H9 (cell line): ENCODE measurements around the gene CADPS2. TPM values are rescaled to one million over a fixed set of nuclear protein-coding genes. Genes with fewer than 3 reads are reported as not detected.

Experiments
- DNase-seq: peaks from one replicate; pipeline ENCODE4 v3.0.0-alpha.2; 2017
- H2AFZ ChIP-seq: one replicate; pipeline ENCODE4 v1.6.1; 2013; ENCODE audit warnings: mild to moderate bottlenecking, low read length, control low read depth, moderate library complexity
- H2AK5ac ChIP-seq: 2 replicates; pipeline ENCODE4 v1.6.1; 2013; ENCODE audit warnings: low read length, control low read depth, mixed read lengths; ENCODE audit not compliant: insufficient read length
- H2BK120ac ChIP-seq: one replicate; pipeline ENCODE4 v1.6.1; 2013; ENCODE audit warnings: low read depth, mild to moderate bottlenecking, low read length, control low read depth, inconsistent platforms; ENCODE audit not compliant: poor library complexity, severe bottlenecking
- H2BK12ac ChIP-seq: 2 replicates; pipeline ENCODE4 v1.6.1; 2013; ENCODE audit warnings: low read length, control low read depth, mixed read lengths, low read depth; ENCODE audit not compliant: insufficient read length
- H2BK15ac ChIP-seq: 2 replicates; pipeline ENCODE4 v1.6.1; 2013; ENCODE audit warnings: low read depth, low read length, control low read depth
- H2BK20ac ChIP-seq: one replicate; pipeline ENCODE4 v1.6.1; 2013; ENCODE audit warnings: low read depth, mild to moderate bottlenecking, low read length, control low read depth, inconsistent platforms; ENCODE audit not compliant: poor library complexity, severe bottlenecking
- H2BK5ac ChIP-seq: 2 replicates; pipeline ENCODE4 v1.6.1; 2013; ENCODE audit warnings: low read length, control low read depth, mixed read lengths; ENCODE audit not compliant: insufficient read length
- H3K14ac ChIP-seq: 2 replicates; pipeline ENCODE4 v1.6.1; 2013; ENCODE audit warnings: low read length, control low read depth; ENCODE audit not compliant: insufficient read depth
- H3K18ac ChIP-seq: 2 replicates; pipeline ENCODE4 v1.6.1; 2013; ENCODE audit warnings: low read depth, mild to moderate bottlenecking, mixed read lengths, low read length, control low read depth; ENCODE audit not compliant: insufficient read length
- H3K23ac ChIP-seq: 2 replicates; pipeline ENCODE4 v1.6.1; 2013; ENCODE audit warnings: low read length, control low read depth, mixed read lengths, low read depth; ENCODE audit not compliant: insufficient read length
- H3K23me2 ChIP-seq: 2 replicates; pipeline ENCODE4 v1.6.1; 2013; ENCODE audit warnings: low read depth, mild to moderate bottlenecking, mixed read lengths, low read length, control low read depth; ENCODE audit not compliant: insufficient read length, poor library complexity, severe bottlenecking
- H3K27ac ChIP-seq: 2 replicates; pipeline ENCODE4 v1.5.1; 2013; ENCODE audit warnings: low read length, control low read depth, mixed read lengths, low read depth; ENCODE audit not compliant: insufficient read length
- H3K27me3 ChIP-seq: 2 replicates; pipeline ENCODE4 v1.6.1; 2013; ENCODE audit warnings: low read length, control low read depth, inconsistent platforms; ENCODE audit not compliant: insufficient read depth
- H3K4ac ChIP-seq: 2 replicates; pipeline ENCODE4 v1.6.1; 2013; ENCODE audit warnings: low read depth, mild to moderate bottlenecking, control low read depth, inconsistent platforms, low read length, moderate library complexity
- H3K4me1 ChIP-seq: 2 replicates; pipeline ENCODE4 v1.6.1; 2013; ENCODE audit warnings: low read length, control low read depth, inconsistent platforms; ENCODE audit not compliant: insufficient read depth
- H3K4me2 ChIP-seq: 2 replicates; pipeline ENCODE4 v1.6.1; 2013; ENCODE audit warnings: low read length, control low read depth, mixed read lengths; ENCODE audit not compliant: insufficient read length, insufficient read depth
- H3K56ac ChIP-seq: 2 replicates; pipeline ENCODE4 v1.6.1; 2013; ENCODE audit warnings: low read depth, mild to moderate bottlenecking, mixed read lengths, low read length, control low read depth; ENCODE audit not compliant: insufficient read length
- H3K79me1 ChIP-seq: 2 replicates; pipeline ENCODE4 v1.6.1; 2013; ENCODE audit warnings: low read depth, mild to moderate bottlenecking, moderate library complexity, low read length, control low read depth, inconsistent platforms; ENCODE audit not compliant: insufficient read depth, poor library complexity, severe bottlenecking
- H3K79me2 ChIP-seq: 2 replicates; pipeline ENCODE4 v1.6.1; 2013; ENCODE audit warnings: low read length, control low read depth, inconsistent platforms; ENCODE audit not compliant: insufficient read depth
- H3K9ac ChIP-seq: 2 replicates; pipeline ENCODE4 v1.6.1; 2013; ENCODE audit warnings: low read length, control low read depth, mixed read lengths; ENCODE audit not compliant: insufficient read length; ENCODE audit errors: extremely low read depth
- H3K9me3 ChIP-seq: one replicate; pipeline ENCODE4 v1.6.1; 2013; ENCODE audit warnings: low read depth, low read length, inconsistent platforms; ENCODE audit not compliant: control insufficient read depth
- H3T11ph ChIP-seq: one replicate; pipeline ENCODE4 v1.6.1; 2013; ENCODE audit warnings: mild to moderate bottlenecking, low read length, control low read depth, inconsistent platforms
- H4K20me1 ChIP-seq: one replicate; pipeline ENCODE4 v1.6.1; 2013; ENCODE audit not compliant: control insufficient read depth, insufficient read length, insufficient read depth
- H4K5ac ChIP-seq: 2 replicates; pipeline ENCODE4 v1.6.1; 2013; ENCODE audit warnings: low read depth, mild to moderate bottlenecking, mixed read lengths, low read length, control low read depth; ENCODE audit not compliant: insufficient read length
- H4K8ac ChIP-seq: replicated peaks from 2 replicates; pipeline ENCODE4 v1.6.1; 2013; ENCODE audit warnings: low read length, control low read depth, mixed read lengths, low read depth; ENCODE audit not compliant: insufficient read length
- H4K91ac ChIP-seq: 2 replicates; pipeline ENCODE4 v1.6.1; 2013; ENCODE audit warnings: low read depth, mild to moderate bottlenecking, moderate library complexity, mixed read lengths, low read length, control low read depth; ENCODE audit not compliant: insufficient read length
- H3K27ac Mint-ChIP-seq, 3 experiments: 2 replicates in 2 of 3; 3 replicates in 1 of 3; pipeline ENCODE4 v1.8.0; 2020 to 2021; ENCODE audit warnings: mixed read lengths in 3 of 3, mild to moderate bottlenecking in 1 of 3, moderate library complexity in 1 of 3
- H3K27me3 Mint-ChIP-seq: 2 replicates; pipeline ENCODE4 v1.8.0; 2021; ENCODE audit warnings: low read depth, mild to moderate bottlenecking, moderate library complexity, mixed read lengths
- H3K36me3 Mint-ChIP-seq, 3 experiments: 2 replicates in 2 of 3; 3 replicates in 1 of 3; pipeline ENCODE4 v1.8.0; 2020 to 2021; ENCODE audit warnings: low read depth in 3 of 3, mixed read lengths in 3 of 3; ENCODE audit not compliant: insufficient read depth in 1 of 3
- H3K4me1 Mint-ChIP-seq, 2 experiments: 2 replicates each; pipeline ENCODE4 v1.8.0; 2020; ENCODE audit warnings: mixed read lengths in 2 of 2
- H3K4me3 Mint-ChIP-seq, 2 experiments: 2 replicates in 1 of 2; 3 replicates in 1 of 2; pipeline ENCODE4 v1.8.0; 2020 to 2021; ENCODE audit warnings: mild to moderate bottlenecking in 2 of 2, mixed read lengths in 2 of 2, moderate library complexity in 1 of 2
- H3K9me3 Mint-ChIP-seq, 2 experiments: 2 replicates in 1 of 2; 3 replicates in 1 of 2; pipeline ENCODE4 v1.8.0; 2020; ENCODE audit warnings: mild to moderate bottlenecking in 2 of 2, mixed read lengths in 2 of 2, moderate library complexity in 1 of 2
- CTCF ChIP-seq: fragments of 200-600 bp; sonication (generic); conservative IDR thresholded peaks from 3 replicates; pipeline ENCODE4 v1.8.0; 2021; ENCODE audit warnings: antibody characterized with exemption, mild to moderate bottlenecking
- WGBS: extraction: QIAGEN DNeasy Blood & Tissue Kit; methylation state at CpG from one replicate; pipeline ENCODE4 v1.1.7; 2013; ENCODE audit warnings: missing lambda C conversion rate, low lambda C conversion rate, mixed read lengths; ENCODE audit not compliant: insufficient read length; ENCODE audit errors: extremely low coverage; 5-methylcytosine and 5-hydroxymethylcytosine counted together
- total RNA-seq: library from RNA; stranded (reverse); gene quantifications from 2 replicates; pipeline ENCODE4 v1.2.1, GENCODE V29; 2021

CADPS2 gene
- total RNA-seq, 1 experiment from 2014 or later = 7.1 TPM

- Histone ChIP-seq H3K9me3 (no peaks in the 10 kb centered on the region), H2BK5ac (no peak overlapping the region), H2BK20ac (no peak overlapping the region), H3K4me1 (peaks cover 5% of the 10 kb centered on the region; the same call in 1 of the 2 replicates), H3K79me1 (no peaks in the 10 kb centered on the region), H3K23ac (no peak overlapping the region), H3K23me2 (no peaks in the 10 kb centered on the region), H3K4ac (no peak overlapping the region), H2BK120ac (no peak overlapping the region), H4K91ac (no peak overlapping the region), H2AK5ac (no peak overlapping the region), H4K20me1 (no peaks in the 10 kb centered on the region), H2BK12ac (no peak overlapping the region), H3K27me3 (no peaks in the 10 kb centered on the region; the same call in 1 of the 2 replicates), H3K27ac (no peak overlapping the region), H3K14ac (no peak overlapping the region), H2BK15ac (no peak overlapping the region), H2AFZ (no peak overlapping the region), H3T11ph (no peak overlapping the region), H3K9ac (no peak overlapping the region), H3K56ac (no peak overlapping the region), H4K8ac (no peak overlapping the region), H3K79me2 (0 out of 2 replicates have a peak, but pooled peaks cover 2% of the 10 kb centered on the region), H3K18ac (no peak overlapping the region), H4K5ac (no peak overlapping the region), H3K4me2 (no peak overlapping the region)
- peaks cover 0 to 3% (median 0%) of the 10 kb centered on the region in 3 experiments; a peak in 1 of 7 replicates for H3K36me3 Mint-ChIP-seq
- H3K27ac Mint-ChIP-seq = peak overlapping the region in 2 of 3 experiments; percentile 19 to 76; a peak in 2 of 7 replicates
- WGBS = no CpG with 5 or more reads among the region's 2 CpGs
- no peaks in the 10 kb centered on the region for H3K27me3 Mint-ChIP-seq
- peaks cover 47 to 54% of the 10 kb centered on the region in 2 experiments for H3K4me1 Mint-ChIP-seq
- no peak for TF ChIP-seq CTCF
- no peak overlapping the region for H3K4me3 Mint-ChIP-seq
- no peak for DNase-seq
- no peaks in the 10 kb centered on the region; a peak in 1 of 5 replicates for H3K9me3 Mint-ChIP-seq
Measured at GRCh38 chr7:122790591-122790990, 95.7 kb downstream of the CADPS2 start.
